ENCODE measurements around the gene OR6B2.
"Not testable (repeated sequence)": the region's sequence is repeated elsewhere in the genome, so short reads cannot be mapped to it uniquely, and the experiment has no call there.

- TF ChIP-seq, protein P1, sequence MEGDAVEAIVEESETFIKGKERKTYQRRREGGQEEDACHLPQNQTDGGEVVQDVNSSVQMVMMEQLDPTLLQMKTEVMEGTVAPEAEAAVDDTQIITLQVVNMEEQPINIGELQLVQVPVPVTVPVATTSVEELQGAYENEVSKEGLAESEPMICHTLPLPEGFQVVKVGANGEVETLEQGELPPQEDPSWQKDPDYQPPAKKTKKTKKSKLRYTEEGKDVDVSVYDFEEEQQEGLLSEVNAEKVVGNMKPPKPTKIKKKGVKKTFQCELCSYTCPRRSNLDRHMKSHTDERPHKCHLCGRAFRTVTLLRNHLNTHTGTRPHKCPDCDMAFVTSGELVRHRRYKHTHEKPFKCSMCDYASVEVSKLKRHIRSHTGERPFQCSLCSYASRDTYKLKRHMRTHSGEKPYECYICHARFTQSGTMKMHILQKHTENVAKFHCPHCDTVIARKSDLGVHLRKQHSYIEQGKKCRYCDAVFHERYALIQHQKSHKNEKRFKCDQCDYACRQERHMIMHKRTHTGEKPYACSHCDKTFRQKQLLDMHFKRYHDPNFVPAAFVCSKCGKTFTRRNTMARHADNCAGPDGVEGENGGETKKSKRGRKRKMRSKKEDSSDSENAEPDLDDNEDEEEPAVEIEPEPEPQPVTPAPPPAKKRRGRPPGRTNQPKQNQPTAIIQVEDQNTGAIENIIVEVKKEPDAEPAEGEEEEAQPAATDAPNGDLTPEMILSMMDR (conservative IDR thresholded peaks at IDR 0.05; ENCODE audit: low read depth, low read length) = not testable (repeated sequence)
- TF ChIP-seq USF2 (IDR thresholded peaks at IDR 0.05; ENCODE audit: low read depth, low read length); MXI1 (IDR thresholded peaks at IDR 0.05; ENCODE audit: borderline replicate concordance, low read depth, low read length); POLR2A (IDR thresholded peaks at IDR 0.05; ENCODE audit: low read depth, low read length); MAZ (IDR thresholded peaks at IDR 0.05; ENCODE audit: borderline replicate concordance, low read depth, low read length); RFX5 (IDR thresholded peaks at IDR 0.05; ENCODE audit: low read depth, low read length); FOS (IDR thresholded peaks at IDR 0.05; ENCODE audit: low read depth, low read length); RAD21 (IDR thresholded peaks at IDR 0.05; ENCODE audit: low read length); RCOR1 (IDR thresholded peaks at IDR 0.05; ENCODE audit: insufficient replicate concordance, low read length); ELK1 (IDR thresholded peaks at IDR 0.05; ENCODE audit: borderline replicate concordance, low read depth, low read length): not testable (repeated sequence)
These were observed 13.9 kb upstream of the OR6B2 start for GRCh38 chr2:240044096-240044495.
